Cardiac fibroblast (primary cell): ENCODE results near the gene PRRG1.
A peak's percentile ranks its signal among the peaks of the same experiment; 100 is the strongest.
"Not testable (repeated sequence)": the region's sequence is repeated elsewhere in the genome, so short reads cannot be mapped to it uniquely, and the experiment has no call there.

Source experiments
- DNase-seq, 2 donors: peaks; one replicate each; pipeline versions ENCODE4 v3.0.0 to v3.0.0-alpha.2; 2010; ENCODE audit warnings: low read depth in 2 of 2
- H3K4me3 ChIP-seq, 2 donors: replicated peaks in 1 of 2; 1 replicate in 1 of 2; 2 replicates in 1 of 2; pipeline ENCODE4 v1.5.1; 2011; ENCODE audit warnings: low read depth in 2 of 2, low read length in 2 of 2, mild to moderate bottlenecking in 2 of 2, moderate library complexity in 1 of 2
- CTCF ChIP-seq: IDR thresholded peaks from one replicate; pipeline ENCODE4 v1.5.1; 2011; ENCODE audit warnings: low read depth, mild to moderate bottlenecking, low read length, inconsistent platforms

Gene PRRG1

GRCh38 chrX:37485429-37485828 lies 136.3 kb downstream of the PRRG1 start:
- H3K4me3 ChIP-seq = no peak overlapping the region
- no peak for DNase-seq
- TF ChIP-seq CTCF = no peak

- no peak for DNase-seq
- TF ChIP-seq CTCF = no peak
- no peak overlapping the region for H3K4me3 ChIP-seq
These were observed 138.1 kb downstream of the PRRG1 start for GRCh38 chrX:37487271-37487670.

GRCh38 chrX:37488323-37488722 lies 139.2 kb downstream of the PRRG1 start:
- TF ChIP-seq CTCF = no peak
- no peak overlapping the region for H3K4me3 ChIP-seq
- DNase-seq = no peak

GRCh38 chrX:37491686-37492085 lies 142.5 kb downstream of the PRRG1 start:
- TF ChIP-seq CTCF = no peak
- H3K4me3 ChIP-seq = no peak overlapping the region
- no peak for DNase-seq

- DNase-seq = peak in 1 of 2 donors; percentile 4
- not testable (repeated sequence) for H3K4me3 ChIP-seq
These were observed 146.6 kb downstream of the PRRG1 start for GRCh38 chrX:37495760-37496159.

- not testable (repeated sequence) for H3K4me3 ChIP-seq, DNase-seq
These were observed 148.0 kb downstream of the PRRG1 start for GRCh38 chrX:37497126-37497525.

GRCh38 chrX:37498323-37498722 lies 149.2 kb downstream of the PRRG1 start:
- not testable (repeated sequence) for H3K4me3 ChIP-seq, DNase-seq

- H3K4me3 ChIP-seq, DNase-seq: not testable (repeated sequence)
These were observed 150.5 kb downstream of the PRRG1 start for GRCh38 chrX:37499649-37500048.

- no peak overlapping the region for H3K4me3 ChIP-seq
- no peak for DNase-seq
- TF ChIP-seq CTCF = no peak
These were observed 155.8 kb downstream of the PRRG1 start for GRCh38 chrX:37504991-37505390.
